Prostate gland (tissue), 2 donors: ENCODE results near the gene CUTC.

ENCODE experiments used
- POLR2A ChIP-seq: fragments of 450-650 bp; IDR thresholded peaks from one replicate; pipeline ENCODE4 v1.6.1; 2016; ENCODE audit warnings: antibody characterized with exemption, mild to moderate bottlenecking
- TF ChIP-seq, protein P1 (sequence below), 4 experiments: fragments of 200-600 bp in 2 of 4; fragments of 450-650 bp in 2 of 4; sonication (generic) in 2 of 4; IDR thresholded peaks; 1 replicate in 3 of 4; 2 replicates in 1 of 4; pipeline ENCODE4 v1.5.1; 2016 to 2019; ENCODE audit warnings: antibody characterized with exemption in 4 of 4, mild to moderate bottlenecking in 2 of 4, moderate library complexity in 2 of 4

DNA sequence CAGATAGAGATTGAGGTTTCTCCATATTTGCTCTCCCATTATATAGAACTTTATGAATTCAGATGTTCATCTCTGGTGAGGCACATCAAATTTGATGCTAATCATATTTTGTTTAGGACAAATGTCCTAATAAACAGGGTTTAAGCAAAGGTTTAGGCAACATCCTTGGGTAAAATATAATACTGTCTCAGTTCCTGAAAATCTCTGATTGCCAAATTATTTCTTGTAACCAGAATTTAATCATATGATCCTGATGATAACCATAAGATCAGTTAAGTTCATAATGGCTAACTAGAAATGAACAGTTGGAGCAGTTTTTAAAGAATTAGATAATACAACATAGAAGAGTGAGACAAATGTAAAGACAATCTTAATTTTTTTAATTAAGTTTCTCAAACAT lies 18.6 kb downstream of the CUTC start:
- TF ChIP-seq, protein P1, sequence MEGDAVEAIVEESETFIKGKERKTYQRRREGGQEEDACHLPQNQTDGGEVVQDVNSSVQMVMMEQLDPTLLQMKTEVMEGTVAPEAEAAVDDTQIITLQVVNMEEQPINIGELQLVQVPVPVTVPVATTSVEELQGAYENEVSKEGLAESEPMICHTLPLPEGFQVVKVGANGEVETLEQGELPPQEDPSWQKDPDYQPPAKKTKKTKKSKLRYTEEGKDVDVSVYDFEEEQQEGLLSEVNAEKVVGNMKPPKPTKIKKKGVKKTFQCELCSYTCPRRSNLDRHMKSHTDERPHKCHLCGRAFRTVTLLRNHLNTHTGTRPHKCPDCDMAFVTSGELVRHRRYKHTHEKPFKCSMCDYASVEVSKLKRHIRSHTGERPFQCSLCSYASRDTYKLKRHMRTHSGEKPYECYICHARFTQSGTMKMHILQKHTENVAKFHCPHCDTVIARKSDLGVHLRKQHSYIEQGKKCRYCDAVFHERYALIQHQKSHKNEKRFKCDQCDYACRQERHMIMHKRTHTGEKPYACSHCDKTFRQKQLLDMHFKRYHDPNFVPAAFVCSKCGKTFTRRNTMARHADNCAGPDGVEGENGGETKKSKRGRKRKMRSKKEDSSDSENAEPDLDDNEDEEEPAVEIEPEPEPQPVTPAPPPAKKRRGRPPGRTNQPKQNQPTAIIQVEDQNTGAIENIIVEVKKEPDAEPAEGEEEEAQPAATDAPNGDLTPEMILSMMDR (IDR thresholded peaks at IDR 0.05): no peak
- TF ChIP-seq POLR2A: no peak
